ENCODE data around the gene FCRL3.
"Not testable (repeated sequence)": the region's sequence is repeated elsewhere in the genome, so short reads cannot be mapped to it uniquely, and the experiment has no call there.

DNA sequence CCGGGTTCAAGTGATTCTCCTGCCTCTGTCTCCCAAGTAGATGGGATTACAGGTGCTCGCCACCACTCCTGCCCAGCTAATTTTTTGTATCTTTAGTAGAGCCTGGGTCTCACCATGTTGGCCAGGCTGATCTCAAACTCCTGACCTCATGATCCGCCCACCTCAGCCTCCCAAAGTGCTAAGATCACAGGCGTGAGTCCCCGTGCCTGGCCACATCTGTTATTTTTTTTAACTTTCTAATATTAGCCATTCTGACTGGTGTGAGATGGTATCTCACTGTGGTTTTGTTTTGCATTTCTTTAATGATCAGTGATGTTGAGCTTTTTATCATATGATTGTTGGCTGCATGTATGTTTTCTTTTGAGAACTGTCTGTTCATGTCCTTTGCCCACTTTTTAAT is 35.4 kb upstream of the FCRL3 start:
- TF ChIP-seq, protein P1, sequence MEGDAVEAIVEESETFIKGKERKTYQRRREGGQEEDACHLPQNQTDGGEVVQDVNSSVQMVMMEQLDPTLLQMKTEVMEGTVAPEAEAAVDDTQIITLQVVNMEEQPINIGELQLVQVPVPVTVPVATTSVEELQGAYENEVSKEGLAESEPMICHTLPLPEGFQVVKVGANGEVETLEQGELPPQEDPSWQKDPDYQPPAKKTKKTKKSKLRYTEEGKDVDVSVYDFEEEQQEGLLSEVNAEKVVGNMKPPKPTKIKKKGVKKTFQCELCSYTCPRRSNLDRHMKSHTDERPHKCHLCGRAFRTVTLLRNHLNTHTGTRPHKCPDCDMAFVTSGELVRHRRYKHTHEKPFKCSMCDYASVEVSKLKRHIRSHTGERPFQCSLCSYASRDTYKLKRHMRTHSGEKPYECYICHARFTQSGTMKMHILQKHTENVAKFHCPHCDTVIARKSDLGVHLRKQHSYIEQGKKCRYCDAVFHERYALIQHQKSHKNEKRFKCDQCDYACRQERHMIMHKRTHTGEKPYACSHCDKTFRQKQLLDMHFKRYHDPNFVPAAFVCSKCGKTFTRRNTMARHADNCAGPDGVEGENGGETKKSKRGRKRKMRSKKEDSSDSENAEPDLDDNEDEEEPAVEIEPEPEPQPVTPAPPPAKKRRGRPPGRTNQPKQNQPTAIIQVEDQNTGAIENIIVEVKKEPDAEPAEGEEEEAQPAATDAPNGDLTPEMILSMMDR (IDR thresholded peaks at IDR 0.05; ENCODE audit: control extremely low read depth in 1 of 3, insufficient read depth in 1 of 3, low read depth in 1 of 3, low read length in 3 of 3), result not testable (repeated sequence)
- not testable (repeated sequence) for TF ChIP-seq CHD2 (IDR thresholded peaks at IDR 0.05; ENCODE audit: low read length); JUN (IDR thresholded peaks at IDR 0.05; ENCODE audit: low read depth, low read length); CEBPB (IDR thresholded peaks at IDR 0.05; ENCODE audit: low read depth, low read length); SIN3A (conservative IDR thresholded peaks at IDR 0.05 in 1 of 2, IDR thresholded peaks at IDR 0.05 in 1 of 2; ENCODE audit: low read depth in 1 of 2, low read length in 2 of 2); CBX8 (IDR thresholded peaks at IDR 0.05; ENCODE audit: borderline replicate concordance, low read depth, low read length)
